WTC11 (cell line): Measurements from ENCODE around the gene HECTD4. TPM values are rescaled to one million over a fixed set of nuclear protein-coding genes. Genes with fewer than 3 reads are reported as not detected.
"Not testable (repeated sequence)": the region's sequence is repeated elsewhere in the genome, so short reads cannot be mapped to it uniquely, and the experiment has no call there.

Source experiments
- ATAC-seq: fragments of 200-7000 bp; cut with Tn5 transposase; 2 replicates; pipeline ENCODE4 v1.10.0; 2021; ENCODE audit warnings: mild to moderate bottlenecking, moderate library complexity
- CTCF ChIA-PET: fragments of 300-600 bp; sonication (Branson Sonifier 250); formaldehyde crosslinking; loops from one replicate; lab custom pipeline; 2021; ENCODE audit warnings: antibody characterized with exemption; lab: Charles Lee
- POLR2A ChIA-PET: fragments of 350-600 bp; sonication (Branson Sonifier 250); formaldehyde crosslinking; loops from one replicate; lab custom pipeline; 2021; ENCODE audit warnings: antibody characterized with exemption; lab: Charles Lee
- DNase-seq: peaks from one replicate; pipeline ENCODE4 v3.0.0; 2021; ENCODE audit warnings: low spot score
- H3K27ac Mint-ChIP-seq: 2 replicates; pipeline ENCODE4 v1.8.0; 2021; ENCODE audit warnings: mixed read lengths
- H3K27me3 Mint-ChIP-seq: 2 replicates; pipeline ENCODE4 v1.8.0; 2021; ENCODE audit warnings: low read depth, mild to moderate bottlenecking, moderate library complexity, mixed read lengths
- H3K36me3 Mint-ChIP-seq: 2 replicates; pipeline ENCODE4 v1.8.0; 2021; ENCODE audit warnings: mixed read lengths
- H3K4me1 Mint-ChIP-seq: 2 replicates; pipeline ENCODE4 v1.8.0; 2022; ENCODE audit warnings: mixed read lengths
- H3K4me3 Mint-ChIP-seq: 2 replicates; pipeline ENCODE4 v1.8.0; 2021; ENCODE audit warnings: mild to moderate bottlenecking, moderate library complexity, mixed read lengths
- H3K9me3 Mint-ChIP-seq: 2 replicates; pipeline ENCODE4 v1.8.0; 2021; ENCODE audit warnings: mixed read lengths
- AFF4 ChIP-seq: sonication (generic); formaldehyde crosslinking; IDR thresholded peaks from 2 replicates; pipeline ENCODE4 v1.8.1; 2023; ENCODE audit warnings: mild to moderate bottlenecking, missing genetic modification reagents, borderline replicate concordance
- AR ChIP-seq: fragments of 250-450 bp; sonication (Bioruptor Pico); IDR thresholded peaks from 2 replicates; pipeline ENCODE4 v1.9.0; 2021; ENCODE audit warnings: mild to moderate bottlenecking
- HMGXB4 ChIP-seq: sonication (generic); formaldehyde crosslinking; IDR thresholded peaks from 2 replicates; pipeline ENCODE4 v1.8.1; 2023; ENCODE audit warnings: mild to moderate bottlenecking, moderate library complexity, missing genetic modification reagents
- ZNF671 ChIP-seq: fragments of 250-450 bp; sonication (Bioruptor Pico); IDR thresholded peaks from 2 replicates; pipeline ENCODE4 v1.8.0; 2021; ENCODE audit warnings: mild to moderate bottlenecking
- ZSCAN18 ChIP-seq: fragments of 250-450 bp; sonication (Bioruptor Pico); IDR thresholded peaks from 2 replicates; pipeline ENCODE4 v2.1.2; 2022; ENCODE audit warnings: mild to moderate bottlenecking, moderate library complexity
- total RNA-seq: library from RNA; stranded (reverse); gene quantifications from 3 replicates; pipeline ENCODE4 v1.2.3, GENCODE V29; 2021

The HECTD4 gene
- total RNA-seq, 1 experiment from 2014 or later = 31.7 TPM

DNA sequence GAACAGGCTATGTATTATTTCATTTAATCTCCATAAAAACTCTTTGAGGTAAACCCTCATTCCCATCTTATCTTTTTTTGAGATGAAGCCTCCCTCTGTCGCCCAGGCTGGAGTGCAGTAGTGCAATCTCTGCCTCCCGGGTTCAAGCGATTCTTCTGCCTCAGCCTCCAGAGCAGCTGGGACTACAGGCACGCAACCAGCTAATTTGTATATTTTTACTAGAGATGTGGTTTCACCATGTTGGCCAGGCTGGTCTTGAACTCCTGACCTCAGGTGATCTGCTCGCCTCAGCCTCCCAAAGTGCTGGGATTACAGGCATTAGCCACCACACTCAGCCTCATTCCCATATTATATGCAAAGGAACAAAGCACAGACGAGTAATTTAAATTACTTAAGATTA is 25.5 kb upstream of the HECTD4 start:
- CTCF ChIA-PET, POLR2A ChIA-PET, DNase-seq, ATAC-seq, H3K9me3 Mint-ChIP-seq, H3K27me3 Mint-ChIP-seq: not testable (repeated sequence)
- H3K36me3 Mint-ChIP-seq = peaks cover 53% of the 10 kb centered on the region
- peak overlapping the region; percentile 100 for H3K4me3 Mint-ChIP-seq
- TF ChIP-seq ZNF671 (CRISPR knock-in tag) = 0 out of 2 replicates have a peak, but pooled peaks have one; percentile 27
- peak; percentile 61; the same call in 1 of the 2 replicates for TF ChIP-seq AR
- H3K4me1 Mint-ChIP-seq = peaks cover 19% of the 10 kb centered on the region
- peak overlapping the region; percentile 81 for H3K27ac Mint-ChIP-seq

GRCh38 chr12:112406519-112407488 is 24.6 kb upstream of the HECTD4 start:
- Mint-ChIP-seq H3K4me1 (peaks cover 19% of the 10 kb centered on the region), H3K27ac (peak overlapping the region; percentile 93), H3K36me3 (peaks cover 53% of the 10 kb centered on the region), H3K27me3 (no peaks in the 10 kb centered on the region), H3K9me3 (no peaks in the 10 kb centered on the region; the same call in 1 of the 2 replicates), H3K4me3 (peak overlapping the region; percentile 100)
- POLR2A ChIA-PET = no interaction called here
- DNase-seq (no peak), ATAC-seq (no peak)
- CTCF ChIA-PET = no interaction called here
- TF ChIP-seq AFF4 (CRISPR knock-in tag) = no peak
- TF ChIP-seq HMGXB4 (CRISPR knock-in tag) = no peak
- TF ChIP-seq ZSCAN18 (CRISPR knock-in tag) = no peak
- TF ChIP-seq AR = no peak
